GM19099 (cell line): ENCODE results near the gene PLEKHA8.

Experiments
- POLR2A ChIP-seq: IDR thresholded peaks from 3 replicates; pipeline ENCODE4 v1.6.1; 2011; ENCODE audit warnings: low read depth; ENCODE audit not compliant: insufficient read length; ENCODE audit errors: extremely low read depth

PLEKHA8 gene

GRCh38 chr7:30104157-30104556 is 75.9 kb downstream of the PLEKHA8 start:
- no peak for TF ChIP-seq POLR2A

GRCh38 chr7:30112103-30112713 is 84.0 kb downstream of the PLEKHA8 start:
- no peak for TF ChIP-seq POLR2A

GRCh38 chr7:30113144-30113543 is 84.9 kb downstream of the PLEKHA8 start:
- TF ChIP-seq POLR2A: no peak

- no peak for TF ChIP-seq POLR2A
Measured at GRCh38 chr7:30114536-30115238, 86.5 kb downstream of the PLEKHA8 start.

GRCh38 chr7:30115709-30116297 is 87.6 kb downstream of the PLEKHA8 start:
- no peak for TF ChIP-seq POLR2A

GRCh38 chr7:30116771-30117170 is 88.6 kb downstream of the PLEKHA8 start:
- TF ChIP-seq POLR2A: no peak

GRCh38 chr7:30117896-30118295 is 89.7 kb downstream of the PLEKHA8 start:
- TF ChIP-seq POLR2A: no peak

GRCh38 chr7:30119890-30120577 is 91.8 kb downstream of the PLEKHA8 start:
- no peak for TF ChIP-seq POLR2A

GRCh38 chr7:30133736-30134610 is 105.8 kb downstream of the PLEKHA8 start:
- TF ChIP-seq POLR2A: no peak

GRCh38 chr7:30134611-30135300 is 106.5 kb downstream of the PLEKHA8 start, which contains the start of gene MTURN:
TSS of gene MTURN (plus strand) at chr7:30134986. CDS start at chr7:30135137, 151 bp downstream.
- no peak for TF ChIP-seq POLR2A

GRCh38 chr7:30135301-30136116 is 107.3 kb downstream of the PLEKHA8 start:
- no peak for TF ChIP-seq POLR2A

- TF ChIP-seq POLR2A: no peak
Measured at GRCh38 chr7:30136117-30136731, 108.0 kb downstream of the PLEKHA8 start.

GRCh38 chr7:30136743-30137485 is 108.7 kb downstream of the PLEKHA8 start:
- TF ChIP-seq POLR2A: no peak
